ENCODE results near the gene GBX2. TPM values are rescaled to one million over a fixed set of nuclear protein-coding genes. Genes with fewer than 3 reads are reported as not detected.

The GBX2 gene
- total and polyA plus RNA-seq, 2 experiments from 2014 or later = 0.99 to 1.3 TPM

DNA sequence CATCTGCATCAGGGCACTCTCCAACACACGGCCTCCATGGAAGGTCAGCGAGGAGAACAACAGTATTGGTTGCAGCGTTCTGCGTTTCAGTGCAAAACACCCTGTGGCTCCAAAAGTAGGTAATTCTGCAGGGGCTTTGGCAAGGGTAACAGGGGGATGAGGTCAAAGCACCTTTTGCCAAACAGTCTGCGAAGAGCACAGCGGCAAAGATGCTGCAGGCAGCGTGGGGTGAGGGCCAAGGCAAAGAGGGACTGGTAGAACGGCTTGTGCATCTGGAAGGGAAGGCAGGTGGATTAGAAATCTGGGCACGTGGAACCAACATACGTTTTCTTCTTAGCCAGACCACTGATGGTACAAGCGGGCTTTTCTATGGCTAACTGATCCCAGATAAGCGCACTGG is 26.6 kb upstream of the GBX2 start:
- Histone ChIP-seq H3K36me3 (ENCODE audit: insufficient read depth) (no peaks in the 10 kb centered on the region), H3K27ac (ENCODE audit: low read depth) (no peak overlapping the region), H4K20me1 (replicated peaks; ENCODE audit: insufficient read depth) (no peaks in the 10 kb centered on the region), H3K4me3 (no peak overlapping the region), H2AFZ (no peak overlapping the region), H3F3A (replicated peaks; ENCODE audit: low read depth) (no peaks in the 10 kb centered on the region), H3K4me1 (ENCODE audit: insufficient read depth) (no peaks in the 10 kb centered on the region; the same call in 1 of the 2 replicates), H3K79me2 (replicated peaks; ENCODE audit: insufficient read depth) (no peaks in the 10 kb centered on the region), H3K27me3 (ENCODE audit: insufficient read depth) (no peaks in the 10 kb centered on the region), H3K4me2 (no peak overlapping the region), H3K9me2 (ENCODE audit: insufficient read depth) (no peaks in the 10 kb centered on the region)
- no peak for ATAC-seq
- H3K27me3 Mint-ChIP-seq (ENCODE audit: insufficient read depth, low read depth, poor library complexity) = peaks cover 5% of the 10 kb centered on the region
- DNase-seq (ENCODE audit: low spot score) = no peak
- no peaks in the 10 kb centered on the region for H3K36me3 Mint-ChIP-seq (ENCODE audit: low read depth)
- H3K27ac Mint-ChIP-seq = no peak overlapping the region
- H3K9me3 Mint-ChIP-seq = no peaks in the 10 kb centered on the region
- no peaks in the 10 kb centered on the region; the same call in 2 of the 3 replicates for H3K4me1 Mint-ChIP-seq
- no peak overlapping the region for H3K4me3 Mint-ChIP-seq
- TF ChIP-seq STAT1 (IDR thresholded peaks at IDR 0.05; ENCODE audit: unreplicated experiment) (no peak), ZNF114 (CRISPR knock-in tag; IDR thresholded peaks at IDR 0.05) (no peak), NANOG (IDR thresholded peaks at IDR 0.05; ENCODE audit: borderline replicate concordance) (no peak), EZH2phosphoT487 (IDR thresholded peaks at IDR 0.05; ENCODE audit: unreplicated experiment) (no peak), EZH2 (IDR thresholded peaks at IDR 0.05; ENCODE audit: low read depth, unreplicated experiment) (no peak), POLR2AphosphoS5 (IDR thresholded peaks at IDR 0.05; ENCODE audit: low read depth) (no peak), JUNB (IDR thresholded peaks at IDR 0.05; ENCODE audit: unreplicated experiment) (no peak), CREB1 (CRISPR knock-in tag; IDR thresholded peaks at IDR 0.05; ENCODE audit: low read depth) (no peak), ZNF331 (CRISPR knock-in tag; IDR thresholded peaks at IDR 0.05; ENCODE audit: low read depth) (no peak)
- TF ChIP-seq, protein P1, sequence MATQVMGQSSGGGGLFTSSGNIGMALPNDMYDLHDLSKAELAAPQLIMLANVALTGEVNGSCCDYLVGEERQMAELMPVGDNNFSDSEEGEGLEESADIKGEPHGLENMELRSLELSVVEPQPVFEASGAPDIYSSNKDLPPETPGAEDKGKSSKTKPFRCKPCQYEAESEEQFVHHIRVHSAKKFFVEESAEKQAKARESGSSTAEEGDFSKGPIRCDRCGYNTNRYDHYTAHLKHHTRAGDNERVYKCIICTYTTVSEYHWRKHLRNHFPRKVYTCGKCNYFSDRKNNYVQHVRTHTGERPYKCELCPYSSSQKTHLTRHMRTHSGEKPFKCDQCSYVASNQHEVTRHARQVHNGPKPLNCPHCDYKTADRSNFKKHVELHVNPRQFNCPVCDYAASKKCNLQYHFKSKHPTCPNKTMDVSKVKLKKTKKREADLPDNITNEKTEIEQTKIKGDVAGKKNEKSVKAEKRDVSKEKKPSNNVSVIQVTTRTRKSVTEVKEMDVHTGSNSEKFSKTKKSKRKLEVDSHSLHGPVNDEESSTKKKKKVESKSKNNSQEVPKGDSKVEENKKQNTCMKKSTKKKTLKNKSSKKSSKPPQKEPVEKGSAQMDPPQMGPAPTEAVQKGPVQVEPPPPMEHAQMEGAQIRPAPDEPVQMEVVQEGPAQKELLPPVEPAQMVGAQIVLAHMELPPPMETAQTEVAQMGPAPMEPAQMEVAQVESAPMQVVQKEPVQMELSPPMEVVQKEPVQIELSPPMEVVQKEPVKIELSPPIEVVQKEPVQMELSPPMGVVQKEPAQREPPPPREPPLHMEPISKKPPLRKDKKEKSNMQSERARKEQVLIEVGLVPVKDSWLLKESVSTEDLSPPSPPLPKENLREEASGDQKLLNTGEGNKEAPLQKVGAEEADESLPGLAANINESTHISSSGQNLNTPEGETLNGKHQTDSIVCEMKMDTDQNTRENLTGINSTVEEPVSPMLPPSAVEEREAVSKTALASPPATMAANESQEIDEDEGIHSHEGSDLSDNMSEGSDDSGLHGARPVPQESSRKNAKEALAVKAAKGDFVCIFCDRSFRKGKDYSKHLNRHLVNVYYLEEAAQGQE (IDR thresholded peaks at IDR 0.05; ENCODE audit: unreplicated experiment) = no peak
- TF ChIP-seq, protein P2, sequence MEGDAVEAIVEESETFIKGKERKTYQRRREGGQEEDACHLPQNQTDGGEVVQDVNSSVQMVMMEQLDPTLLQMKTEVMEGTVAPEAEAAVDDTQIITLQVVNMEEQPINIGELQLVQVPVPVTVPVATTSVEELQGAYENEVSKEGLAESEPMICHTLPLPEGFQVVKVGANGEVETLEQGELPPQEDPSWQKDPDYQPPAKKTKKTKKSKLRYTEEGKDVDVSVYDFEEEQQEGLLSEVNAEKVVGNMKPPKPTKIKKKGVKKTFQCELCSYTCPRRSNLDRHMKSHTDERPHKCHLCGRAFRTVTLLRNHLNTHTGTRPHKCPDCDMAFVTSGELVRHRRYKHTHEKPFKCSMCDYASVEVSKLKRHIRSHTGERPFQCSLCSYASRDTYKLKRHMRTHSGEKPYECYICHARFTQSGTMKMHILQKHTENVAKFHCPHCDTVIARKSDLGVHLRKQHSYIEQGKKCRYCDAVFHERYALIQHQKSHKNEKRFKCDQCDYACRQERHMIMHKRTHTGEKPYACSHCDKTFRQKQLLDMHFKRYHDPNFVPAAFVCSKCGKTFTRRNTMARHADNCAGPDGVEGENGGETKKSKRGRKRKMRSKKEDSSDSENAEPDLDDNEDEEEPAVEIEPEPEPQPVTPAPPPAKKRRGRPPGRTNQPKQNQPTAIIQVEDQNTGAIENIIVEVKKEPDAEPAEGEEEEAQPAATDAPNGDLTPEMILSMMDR (conservative IDR thresholded peaks at IDR 0.05; ENCODE audit: low read depth in 2 of 2) = no peak
- TF ChIP-seq, protein P3, sequence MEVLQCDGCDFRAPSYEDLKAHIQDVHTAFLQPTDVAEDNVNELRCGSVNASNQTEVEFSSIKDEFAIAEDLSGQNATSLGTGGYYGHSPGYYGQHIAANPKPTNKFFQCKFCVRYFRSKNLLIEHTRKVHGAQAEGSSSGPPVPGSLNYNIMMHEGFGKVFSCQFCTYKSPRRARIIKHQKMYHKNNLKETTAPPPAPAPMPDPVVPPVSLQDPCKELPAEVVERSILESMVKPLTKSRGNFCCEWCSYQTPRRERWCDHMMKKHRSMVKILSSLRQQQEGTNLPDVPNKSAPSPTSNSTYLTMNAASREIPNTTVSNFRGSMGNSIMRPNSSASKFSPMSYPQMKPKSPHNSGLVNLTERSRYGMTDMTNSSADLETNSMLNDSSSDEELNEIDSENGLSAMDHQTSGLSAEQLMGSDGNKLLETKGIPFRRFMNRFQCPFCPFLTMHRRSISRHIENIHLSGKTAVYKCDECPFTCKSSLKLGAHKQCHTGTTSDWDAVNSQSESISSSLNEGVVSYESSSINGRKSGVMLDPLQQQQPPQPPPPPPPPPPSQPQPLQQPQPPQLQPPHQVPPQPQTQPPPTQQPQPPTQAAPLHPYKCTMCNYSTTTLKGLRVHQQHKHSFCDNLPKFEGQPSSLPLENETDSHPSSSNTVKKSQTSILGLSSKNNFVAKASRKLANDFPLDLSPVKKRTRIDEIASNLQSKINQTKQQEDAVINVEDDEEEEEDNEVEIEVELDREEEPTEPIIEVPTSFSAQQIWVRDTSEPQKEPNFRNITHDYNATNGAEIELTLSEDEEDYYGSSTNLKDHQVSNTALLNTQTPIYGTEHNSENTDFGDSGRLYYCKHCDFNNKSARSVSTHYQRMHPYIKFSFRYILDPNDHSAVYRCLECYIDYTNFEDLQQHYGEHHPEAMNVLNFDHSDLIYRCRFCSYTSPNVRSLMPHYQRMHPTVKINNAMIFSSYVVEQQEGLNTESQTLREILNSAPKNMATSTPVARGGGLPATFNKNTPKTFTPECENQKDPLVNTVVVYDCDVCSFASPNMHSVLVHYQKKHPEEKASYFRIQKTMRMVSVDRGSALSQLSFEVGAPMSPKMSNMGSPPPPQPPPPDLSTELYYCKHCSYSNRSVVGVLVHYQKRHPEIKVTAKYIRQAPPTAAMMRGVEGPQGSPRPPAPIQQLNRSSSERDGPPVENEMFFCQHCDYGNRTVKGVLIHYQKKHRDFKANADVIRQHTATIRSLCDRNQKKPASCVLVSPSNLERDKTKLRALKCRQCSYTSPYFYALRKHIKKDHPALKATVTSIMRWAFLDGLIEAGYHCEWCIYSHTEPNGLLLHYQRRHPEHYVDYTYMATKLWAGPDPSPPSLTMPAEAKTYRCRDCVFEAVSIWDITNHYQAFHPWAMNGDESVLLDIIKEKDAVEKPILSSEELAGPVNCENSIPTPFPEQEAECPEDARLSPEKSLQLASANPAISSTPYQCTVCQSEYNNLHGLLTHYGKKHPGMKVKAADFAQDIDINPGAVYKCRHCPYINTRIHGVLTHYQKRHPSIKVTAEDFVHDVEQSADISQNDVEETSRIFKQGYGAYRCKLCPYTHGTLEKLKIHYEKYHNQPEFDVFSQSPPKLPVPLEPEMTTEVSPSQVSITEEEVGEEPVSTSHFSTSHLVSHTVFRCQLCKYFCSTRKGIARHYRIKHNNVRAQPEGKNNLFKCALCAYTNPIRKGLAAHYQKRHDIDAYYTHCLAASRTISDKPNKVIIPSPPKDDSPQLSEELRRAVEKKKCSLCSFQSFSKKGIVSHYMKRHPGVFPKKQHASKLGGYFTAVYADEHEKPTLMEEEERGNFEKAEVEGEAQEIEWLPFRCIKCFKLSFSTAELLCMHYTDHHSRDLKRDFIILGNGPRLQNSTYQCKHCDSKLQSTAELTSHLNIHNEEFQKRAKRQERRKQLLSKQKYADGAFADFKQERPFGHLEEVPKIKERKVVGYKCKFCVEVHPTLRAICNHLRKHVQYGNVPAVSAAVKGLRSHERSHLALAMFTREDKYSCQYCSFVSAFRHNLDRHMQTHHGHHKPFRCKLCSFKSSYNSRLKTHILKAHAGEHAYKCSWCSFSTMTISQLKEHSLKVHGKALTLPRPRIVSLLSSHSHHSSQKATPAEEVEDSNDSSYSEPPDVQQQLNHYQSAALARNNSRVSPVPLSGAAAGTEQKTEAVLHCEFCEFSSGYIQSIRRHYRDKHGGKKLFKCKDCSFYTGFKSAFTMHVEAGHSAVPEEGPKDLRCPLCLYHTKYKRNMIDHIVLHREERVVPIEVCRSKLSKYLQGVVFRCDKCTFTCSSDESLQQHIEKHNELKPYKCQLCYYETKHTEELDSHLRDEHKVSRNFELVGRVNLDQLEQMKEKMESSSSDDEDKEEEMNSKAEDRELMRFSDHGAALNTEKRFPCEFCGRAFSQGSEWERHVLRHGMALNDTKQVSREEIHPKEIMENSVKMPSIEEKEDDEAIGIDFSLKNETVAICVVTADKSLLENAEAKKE (CRISPR knock-in tag; IDR thresholded peaks at IDR 0.05) = no peak
- TF ChIP-seq, protein P4, sequence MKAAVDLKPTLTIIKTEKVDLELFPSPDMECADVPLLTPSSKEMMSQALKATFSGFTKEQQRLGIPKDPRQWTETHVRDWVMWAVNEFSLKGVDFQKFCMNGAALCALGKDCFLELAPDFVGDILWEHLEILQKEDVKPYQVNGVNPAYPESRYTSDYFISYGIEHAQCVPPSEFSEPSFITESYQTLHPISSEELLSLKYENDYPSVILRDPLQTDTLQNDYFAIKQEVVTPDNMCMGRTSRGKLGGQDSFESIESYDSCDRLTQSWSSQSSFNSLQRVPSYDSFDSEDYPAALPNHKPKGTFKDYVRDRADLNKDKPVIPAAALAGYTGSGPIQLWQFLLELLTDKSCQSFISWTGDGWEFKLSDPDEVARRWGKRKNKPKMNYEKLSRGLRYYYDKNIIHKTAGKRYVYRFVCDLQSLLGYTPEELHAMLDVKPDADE (IDR thresholded peaks at IDR 0.05) = no peak
